ENCODE data around the gene ANKIB1. TPM values are rescaled to one million over a fixed set of nuclear protein-coding genes. Genes with fewer than 3 reads are reported as not detected.
A peak's percentile ranks its signal among the peaks of the same experiment; 100 is the strongest.

The ANKIB1 gene
- total RNA-seq, 1 experiment from 2014 or later = 57.2 TPM

DNA sequence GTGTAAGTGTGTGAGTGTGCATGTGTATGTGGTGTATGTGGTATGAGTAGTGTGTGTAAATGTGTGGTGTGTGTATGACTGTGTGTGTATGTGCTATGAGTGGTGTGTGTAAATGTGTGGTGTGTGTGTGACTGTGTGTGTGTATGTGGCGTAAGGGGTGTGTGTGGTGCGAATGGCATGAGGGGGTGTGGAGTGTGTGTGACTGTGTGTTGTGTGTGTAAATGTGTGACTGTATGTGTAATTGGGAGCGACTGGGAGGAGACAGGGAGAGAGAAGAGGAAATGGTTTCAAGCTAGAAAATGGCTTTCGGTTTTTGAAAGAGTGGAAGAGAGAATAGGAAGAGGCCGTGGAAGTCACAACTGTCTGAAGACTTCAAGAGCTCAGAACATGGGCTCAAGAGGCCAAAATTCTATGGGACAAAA, 177.9 kb downstream of the ANKIB1 start:
- H3K27ac Mint-ChIP-seq (ENCODE audit: unreplicated experiment) = peak overlapping the region; percentile 5
- no peak overlapping the region for H3K4me3 ChIP-seq (ENCODE audit: low read depth, low read length)
- CTCF ChIA-PET = interaction anchor here (1.2 to 2.8 kb wide), 3 partner anchors 24 to 178 kb away, joined by 6 to 74 read pairs (median 8); partner anchors contain the start of genes ANKIB1, GATAD1, KRIT1 and PEX1

DNA sequence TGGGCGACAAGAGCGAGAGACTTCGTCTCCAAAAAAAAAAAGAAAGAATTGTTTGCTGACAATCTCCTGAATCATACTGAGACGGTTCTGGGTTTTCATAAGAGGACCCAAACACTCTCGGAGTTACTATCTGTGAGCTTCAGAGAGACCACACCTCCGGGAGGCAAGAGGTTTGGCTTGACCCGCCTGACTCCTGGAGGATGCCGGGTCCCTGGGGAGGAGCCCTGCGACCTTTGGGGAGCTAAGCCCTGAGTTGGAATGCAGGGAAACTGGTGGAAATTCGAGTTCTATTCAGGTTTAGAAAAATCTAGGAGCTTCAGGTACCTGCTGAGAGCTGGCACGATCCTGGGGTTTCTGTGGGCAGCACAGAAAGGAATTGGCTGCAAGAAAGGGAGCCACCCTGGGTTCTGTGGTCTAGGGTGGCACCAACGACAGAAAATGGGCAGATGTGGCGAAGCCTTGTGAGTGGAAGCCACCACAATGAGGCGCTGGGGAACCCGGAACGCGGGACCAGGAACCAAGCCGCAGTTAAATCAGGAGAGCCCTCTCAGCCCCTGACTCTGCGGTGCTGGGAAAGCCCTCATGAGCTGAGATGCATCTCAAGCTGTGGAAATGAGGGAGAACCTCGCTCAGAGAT, 179.7 kb downstream of the ANKIB1 start:
- peak; percentile 59 to 60 for DNase-seq
- Mint-ChIP-seq H3K4me1 (ENCODE audit: low read depth, unreplicated experiment) (peaks cover 9% of the 10 kb centered on the region), H3K27ac (ENCODE audit: unreplicated experiment) (peak overlapping the region; percentile 74), H3K27me3 (ENCODE audit: insufficient read depth, unreplicated experiment) (no peaks in the 10 kb centered on the region), H3K36me3 (ENCODE audit: insufficient read depth, unreplicated experiment) (no peaks in the 10 kb centered on the region), H3K9me3 (ENCODE audit: unreplicated experiment) (no peaks in the 10 kb centered on the region), H3K4me3 (ENCODE audit: unreplicated experiment) (peak overlapping the region; percentile 54)
- intact Hi-C loops (cut with micrococcal nuclease; ENCODE audit: unreplicated experiment) = no loop called here
- ChIA-PET POLR2A (interaction anchor here (2.8 kb wide), 1 partner anchor 22 kb away, joined by 31 read pairs; the partner anchor contains the start of gene GATAD1), CTCF (interaction anchor here (0.7 to 2.8 kb wide), 6 partner anchors 9 to 291 kb away, joined by 3 to 74 read pairs (median 6); partner anchors contain the start of genes CYP51A1 and GATAD1)
- Histone ChIP-seq H3K27me3 (replicated peaks; ENCODE audit: control insufficient read depth, insufficient read depth, low read length) (no peaks in the 10 kb centered on the region; the same call in 1 of the 2 replicates), H3K9me3 (no peaks in the 10 kb centered on the region), H3K4me3 (ENCODE audit: low read depth, low read length) (peak overlapping the region; percentile 50), H3K4me1 (no peaks in the 10 kb centered on the region), H3K36me3 (ENCODE audit: control insufficient read depth, insufficient read depth, low read length) (no peaks in the 10 kb centered on the region)
- TF ChIP-seq, protein P1, sequence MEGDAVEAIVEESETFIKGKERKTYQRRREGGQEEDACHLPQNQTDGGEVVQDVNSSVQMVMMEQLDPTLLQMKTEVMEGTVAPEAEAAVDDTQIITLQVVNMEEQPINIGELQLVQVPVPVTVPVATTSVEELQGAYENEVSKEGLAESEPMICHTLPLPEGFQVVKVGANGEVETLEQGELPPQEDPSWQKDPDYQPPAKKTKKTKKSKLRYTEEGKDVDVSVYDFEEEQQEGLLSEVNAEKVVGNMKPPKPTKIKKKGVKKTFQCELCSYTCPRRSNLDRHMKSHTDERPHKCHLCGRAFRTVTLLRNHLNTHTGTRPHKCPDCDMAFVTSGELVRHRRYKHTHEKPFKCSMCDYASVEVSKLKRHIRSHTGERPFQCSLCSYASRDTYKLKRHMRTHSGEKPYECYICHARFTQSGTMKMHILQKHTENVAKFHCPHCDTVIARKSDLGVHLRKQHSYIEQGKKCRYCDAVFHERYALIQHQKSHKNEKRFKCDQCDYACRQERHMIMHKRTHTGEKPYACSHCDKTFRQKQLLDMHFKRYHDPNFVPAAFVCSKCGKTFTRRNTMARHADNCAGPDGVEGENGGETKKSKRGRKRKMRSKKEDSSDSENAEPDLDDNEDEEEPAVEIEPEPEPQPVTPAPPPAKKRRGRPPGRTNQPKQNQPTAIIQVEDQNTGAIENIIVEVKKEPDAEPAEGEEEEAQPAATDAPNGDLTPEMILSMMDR (IDR thresholded peaks at IDR 0.05; ENCODE audit: insufficient read depth in 1 of 2, low read depth in 1 of 2, low read length in 1 of 2, severe bottlenecking in 1 of 2, unreplicated experiment in 1 of 2) = peak in 1 of 2 experiments; percentile 32
- BruUV-seq (replicated peaks) = no TSS peak

More for the DNA sequence above, 177.9 kb downstream of the ANKIB1 start:
- Histone ChIP-seq H3K4me1 (no peaks in the 10 kb centered on the region), H3K27me3 (replicated peaks; ENCODE audit: control insufficient read depth, insufficient read depth, low read length) (no peaks in the 10 kb centered on the region; the same call in 1 of the 2 replicates), H3K9me3 (no peaks in the 10 kb centered on the region), H3K36me3 (ENCODE audit: control insufficient read depth, insufficient read depth, low read length) (no peaks in the 10 kb centered on the region)
- H3K4me1 Mint-ChIP-seq (ENCODE audit: low read depth, unreplicated experiment) = peaks cover 9% of the 10 kb centered on the region
- no peaks in the 10 kb centered on the region for H3K27me3 Mint-ChIP-seq (ENCODE audit: insufficient read depth, unreplicated experiment)
- H3K36me3 Mint-ChIP-seq (ENCODE audit: insufficient read depth, unreplicated experiment) = no peaks in the 10 kb centered on the region
- H3K9me3 Mint-ChIP-seq (ENCODE audit: unreplicated experiment) = no peaks in the 10 kb centered on the region
- no TSS peak for BruUV-seq (replicated peaks)
- POLR2A ChIA-PET = interaction anchor here (2.8 kb wide), 1 partner anchor 24 kb away, joined by 31 read pairs; the partner anchor contains the start of gene GATAD1
- H3K4me3 Mint-ChIP-seq (ENCODE audit: unreplicated experiment) = peak overlapping the region; percentile 54
- no peak for DNase-seq
- intact Hi-C loops (cut with micrococcal nuclease; ENCODE audit: unreplicated experiment) = loop anchor here (1.0 kb wide), 3 partner anchors 19 to 38 kb away; partner anchors contain the start of gene GATAD1
- TF ChIP-seq, protein P1 (IDR thresholded peaks at IDR 0.05; ENCODE audit: insufficient read depth in 1 of 2, low read depth in 1 of 2, low read length in 1 of 2, severe bottlenecking in 1 of 2, unreplicated experiment in 1 of 2) = no peak

DNA sequence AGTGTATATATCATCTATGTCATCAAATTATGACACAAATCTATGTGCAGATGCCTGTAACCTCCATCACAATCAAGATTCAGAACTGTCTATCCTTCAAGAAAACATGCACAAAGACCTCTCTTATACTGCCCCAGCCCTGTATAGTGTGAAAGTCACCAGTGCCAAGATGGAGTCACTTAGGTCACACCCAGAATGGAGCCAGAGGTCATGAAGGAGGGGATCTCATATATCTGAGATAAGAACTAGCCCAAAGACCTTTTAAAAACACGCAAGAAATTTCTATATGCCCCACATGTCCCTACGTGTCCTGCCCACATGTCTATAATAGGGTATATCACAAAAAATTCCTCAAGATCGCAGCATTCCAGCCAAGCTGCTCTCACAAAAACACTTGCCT, 181.4 kb downstream of the ANKIB1 start:
- Histone ChIP-seq H3K36me3 (ENCODE audit: control insufficient read depth, insufficient read depth, low read length) (no peaks in the 10 kb centered on the region), H3K9me3 (no peaks in the 10 kb centered on the region), H3K4me3 (ENCODE audit: low read depth, low read length) (no peak overlapping the region), H3K27me3 (replicated peaks; ENCODE audit: control insufficient read depth, insufficient read depth, low read length) (no peaks in the 10 kb centered on the region; the same call in 1 of the 2 replicates), H3K4me1 (no peaks in the 10 kb centered on the region)
- Mint-ChIP-seq H3K9me3 (ENCODE audit: unreplicated experiment) (no peaks in the 10 kb centered on the region), H3K36me3 (ENCODE audit: insufficient read depth, unreplicated experiment) (no peaks in the 10 kb centered on the region), H3K27me3 (ENCODE audit: insufficient read depth, unreplicated experiment) (no peaks in the 10 kb centered on the region), H3K4me1 (ENCODE audit: low read depth, unreplicated experiment) (peaks cover 9% of the 10 kb centered on the region), H3K27ac (ENCODE audit: unreplicated experiment) (no peak overlapping the region), H3K4me3 (ENCODE audit: unreplicated experiment) (no peak overlapping the region)
- CTCF ChIA-PET = interaction anchor here (0.7 kb wide), 1 partner anchor 356 kb away, joined by 5 read pairs; no protein-coding TSS in a partner anchor
- no TSS peak for BruUV-seq (replicated peaks)
- intact Hi-C loops (cut with micrococcal nuclease; ENCODE audit: unreplicated experiment) = no loop called here
- POLR2A ChIA-PET = no interaction called here
- TF ChIP-seq, protein P1 (IDR thresholded peaks at IDR 0.05; ENCODE audit: insufficient read depth in 1 of 2, low read depth in 1 of 2, low read length in 1 of 2, severe bottlenecking in 1 of 2, unreplicated experiment in 1 of 2) = no peak
- no peak for DNase-seq

Data from Caco-2 (cell line).